DMS 273 (cell line): ENCODE measurements around the gene ACR.
A peak's percentile ranks its signal among the peaks of the same experiment; 100 is the strongest.

Experiments used
- DNase-seq: peaks from one replicate; lab custom pipeline; 2025; ENCODE audit not compliant: unreplicated experiment; lab: John Stamatoyannopoulos, UW

ACR gene

DNA sequence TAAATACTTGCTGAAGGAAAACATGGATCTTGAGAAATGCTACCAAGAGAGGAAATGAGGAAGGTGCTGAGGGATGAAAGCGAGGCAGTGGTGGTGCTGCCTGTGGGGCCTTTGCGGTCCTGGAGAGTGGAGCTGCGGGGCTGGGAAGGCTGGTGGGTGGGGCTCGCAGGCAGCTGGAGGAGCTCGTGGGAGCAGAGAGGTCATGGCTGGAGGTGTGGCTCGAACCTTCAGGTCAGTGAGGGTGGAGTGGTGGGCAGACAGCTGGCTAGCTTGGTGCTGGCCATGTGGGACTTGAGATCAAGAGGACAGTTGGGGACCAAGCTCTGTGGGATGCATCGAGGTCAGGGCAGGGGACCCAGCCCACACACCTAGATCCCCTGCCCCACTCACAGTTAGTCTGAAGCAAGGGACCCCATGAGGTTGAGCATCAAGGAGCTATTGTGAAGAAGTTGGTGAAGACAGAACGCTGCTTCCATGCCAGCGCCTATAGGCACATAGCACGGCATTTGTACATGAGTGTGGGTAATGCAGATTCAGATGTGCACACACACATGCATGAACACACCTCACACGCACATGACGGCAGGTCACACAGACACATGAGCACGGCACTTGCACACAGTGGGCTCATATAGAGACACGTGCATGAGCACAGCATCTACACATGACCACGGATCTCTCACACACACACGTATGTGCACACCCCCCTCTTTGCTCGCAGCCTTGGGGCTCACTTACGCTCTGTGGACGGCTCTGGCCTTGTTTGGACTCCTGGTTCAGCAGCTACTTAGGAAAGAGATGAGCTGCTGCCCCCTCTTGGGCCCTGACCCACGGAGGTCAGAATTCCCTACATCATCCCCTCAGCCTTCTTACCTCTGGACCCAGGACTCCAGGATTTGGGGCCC, 34.9 kb upstream of the ACR start:
- no peak for DNase-seq

DNA sequence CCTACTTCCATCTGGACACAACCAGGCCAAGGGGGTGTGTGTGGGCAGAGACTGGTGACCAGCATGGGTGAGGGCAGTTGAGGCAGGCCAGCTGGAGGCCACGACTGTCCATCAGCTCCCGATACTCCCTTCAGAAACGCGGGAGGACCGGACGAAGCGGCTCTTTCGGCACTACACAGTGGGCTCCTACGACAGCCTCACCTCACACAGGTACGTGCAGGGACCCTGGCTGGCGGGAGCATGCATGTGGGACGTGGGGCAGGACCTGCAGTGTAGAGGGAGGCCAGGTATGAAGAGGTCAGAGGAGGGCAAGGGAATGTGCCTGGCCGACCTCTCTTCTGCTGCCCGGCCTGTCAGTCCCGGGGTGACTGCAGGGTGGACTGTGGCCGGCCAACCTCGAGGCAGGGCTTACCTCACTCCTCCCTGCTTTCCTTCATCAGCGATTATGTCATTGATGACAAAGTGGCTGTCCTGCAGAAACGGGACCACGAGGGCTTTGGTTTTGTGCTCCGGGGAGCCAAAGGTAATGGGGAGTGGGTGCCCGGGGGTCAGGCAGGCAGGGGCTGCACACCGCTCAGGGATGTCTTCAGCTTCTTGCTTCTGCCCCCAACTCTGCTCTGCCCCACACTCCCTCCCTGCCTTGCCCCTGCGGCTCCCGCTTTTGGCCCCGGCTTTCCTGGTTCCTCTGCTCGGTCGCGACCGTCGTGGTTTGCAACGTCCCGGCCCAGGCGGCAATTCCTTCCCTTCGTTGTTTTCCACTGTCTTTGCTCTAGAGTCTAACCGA, 34.1 kb upstream of the ACR start:
- DNase-seq = no peak

DNA sequence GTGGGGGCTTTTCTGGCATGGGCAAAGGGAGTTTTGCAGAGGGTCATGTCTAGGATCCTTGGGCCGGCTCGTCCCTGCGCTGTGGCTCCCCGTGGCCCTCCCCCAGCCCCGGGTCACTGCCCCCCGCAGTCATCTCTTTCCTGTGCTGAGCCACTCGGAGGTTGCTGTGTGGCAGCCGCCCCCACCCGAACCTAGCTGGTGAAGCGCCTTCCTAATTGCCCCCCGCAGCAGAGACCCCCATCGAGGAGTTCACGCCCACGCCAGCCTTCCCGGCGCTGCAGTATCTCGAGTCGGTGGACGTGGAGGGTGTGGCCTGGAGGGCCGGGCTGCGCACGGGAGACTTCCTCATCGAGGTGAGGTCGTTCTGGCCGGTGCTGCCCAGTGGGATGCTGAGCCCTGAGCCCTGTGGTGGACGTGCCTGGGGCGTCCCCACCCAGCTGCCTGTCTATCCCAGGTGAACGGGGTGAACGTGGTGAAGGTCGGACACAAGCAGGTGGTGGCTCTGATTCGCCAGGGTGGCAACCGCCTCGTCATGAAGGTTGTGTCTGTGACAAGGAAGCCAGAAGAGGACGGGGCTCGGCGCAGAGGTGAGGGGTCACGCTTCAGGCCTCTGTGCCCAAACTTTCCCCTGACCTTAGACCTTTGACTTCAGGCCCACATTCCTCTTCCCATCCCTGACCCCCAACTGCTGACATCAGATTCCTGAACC, 33.3 kb upstream of the ACR start:
- no peak for DNase-seq

DNA sequence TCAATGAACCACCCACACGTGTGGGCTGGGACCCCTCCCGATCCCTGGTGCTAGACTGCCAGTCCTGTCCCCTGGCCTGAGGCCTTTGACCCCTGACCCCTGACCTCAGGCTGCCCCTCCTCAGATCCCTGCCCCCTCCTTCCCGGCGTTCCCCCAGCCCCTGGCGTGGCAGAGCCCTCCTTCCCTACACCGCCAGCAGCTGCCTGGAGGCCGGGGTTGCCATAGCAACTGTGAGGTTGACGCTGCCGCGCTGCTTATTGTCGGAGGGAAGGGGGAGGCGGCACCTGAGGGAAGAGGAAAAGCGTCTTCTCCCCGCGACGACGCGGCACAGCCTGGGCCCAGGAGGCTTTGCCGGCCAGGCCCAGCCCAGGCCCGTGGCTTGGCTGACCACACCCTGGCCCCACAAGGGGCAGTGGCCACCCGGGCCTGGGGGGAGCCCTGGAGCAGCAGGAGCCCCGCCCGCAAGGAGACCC, 32.7 kb upstream of the ACR start:
- DNase-seq = peak; percentile 90

DNA sequence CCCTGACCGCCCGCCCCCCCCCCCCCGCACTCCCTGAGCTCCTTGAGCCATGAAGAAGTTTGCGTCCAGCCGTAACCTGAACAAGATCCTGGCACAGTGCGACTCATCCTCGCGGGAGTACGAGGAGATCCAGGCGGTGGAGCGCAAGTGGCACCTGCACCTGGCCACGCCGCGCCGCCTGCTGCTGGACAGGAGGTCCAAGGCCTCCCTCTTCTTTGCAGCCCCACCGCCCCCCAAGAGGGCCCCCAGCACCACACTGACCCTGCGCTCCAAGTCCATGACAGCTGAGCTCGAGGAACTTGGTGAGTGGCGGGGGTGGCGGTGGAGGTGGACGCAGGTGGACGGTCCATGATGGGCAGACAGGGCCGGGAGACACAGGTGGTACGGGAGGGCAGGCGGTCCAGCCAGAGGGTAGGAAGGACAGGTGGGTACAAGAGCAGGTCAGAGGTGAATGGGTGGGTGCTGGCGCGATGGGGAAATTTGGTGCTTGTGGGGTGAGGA, 32.1 kb upstream of the ACR start:
- DNase-seq = no peak

DNA sequence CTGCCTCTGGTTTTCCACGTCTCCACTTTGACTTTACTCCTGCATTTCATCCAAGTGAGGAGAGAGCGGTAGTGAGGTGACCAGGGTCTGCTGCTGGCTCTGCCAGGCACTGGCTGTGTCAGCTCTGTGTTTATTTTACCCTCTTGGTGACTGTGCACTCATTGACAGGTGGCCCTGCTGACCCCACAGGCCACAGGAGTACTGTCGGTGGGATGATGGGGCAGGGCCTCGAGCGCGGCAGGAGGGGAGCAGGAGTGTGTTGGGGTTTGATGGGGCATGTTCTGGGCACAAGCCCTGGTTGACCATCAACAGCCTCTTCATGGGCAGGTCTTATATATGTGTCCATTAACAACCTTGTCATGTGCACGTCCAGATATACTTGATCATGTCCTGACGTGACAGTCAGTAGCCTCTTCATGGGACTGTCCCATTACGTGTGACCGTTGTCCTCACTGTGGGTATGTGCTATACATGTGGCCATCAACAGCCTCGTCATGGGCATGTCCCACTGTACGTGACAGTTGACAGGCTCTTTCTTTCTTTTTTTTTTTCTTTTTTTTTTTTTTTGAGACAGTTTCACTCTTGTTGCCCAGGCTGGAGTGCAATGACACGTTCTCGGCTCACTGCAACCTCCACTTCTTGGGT, 31.4 kb upstream of the ACR start:
- no peak for DNase-seq

DNA sequence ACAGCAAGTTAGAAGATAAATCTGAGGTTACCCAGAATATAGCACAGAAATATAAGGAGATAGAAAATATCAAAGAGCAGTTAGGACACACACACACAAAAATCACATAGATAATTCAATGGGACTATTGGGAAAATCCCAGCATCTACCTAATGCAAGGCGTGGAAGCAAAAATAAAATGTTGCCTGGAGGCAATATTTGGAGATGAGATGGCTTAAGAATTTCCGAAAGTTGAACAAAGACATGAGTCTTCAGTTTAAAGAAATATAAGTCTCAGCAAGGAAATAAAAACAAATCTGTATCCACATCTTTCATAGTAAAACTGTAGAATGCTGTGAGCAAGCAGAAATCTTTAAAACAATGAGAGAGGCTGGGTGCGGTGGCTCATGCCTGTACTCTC, 29.5 kb upstream of the ACR start:
- DNase-seq = no peak

DNA sequence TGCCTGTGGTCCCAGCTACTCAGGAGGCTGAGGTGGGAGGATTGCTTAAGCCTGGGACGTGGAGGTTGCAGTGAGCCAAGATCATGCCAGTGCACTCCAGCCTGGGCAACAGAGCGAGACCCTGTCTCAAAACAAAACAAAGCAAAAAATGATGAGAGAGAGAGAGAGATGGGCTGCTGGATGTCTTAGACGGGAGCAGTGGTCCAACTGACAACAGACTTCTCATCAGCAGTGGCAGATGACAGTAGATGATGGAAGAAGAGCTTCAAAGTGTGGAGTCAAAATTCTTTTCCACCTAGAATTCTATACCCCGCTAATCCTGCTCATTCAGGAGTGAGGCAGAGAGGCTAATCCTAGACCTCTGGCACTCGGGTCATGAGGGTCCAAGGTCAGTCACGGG, 29.0 kb upstream of the ACR start:
- no peak for DNase-seq

DNA sequence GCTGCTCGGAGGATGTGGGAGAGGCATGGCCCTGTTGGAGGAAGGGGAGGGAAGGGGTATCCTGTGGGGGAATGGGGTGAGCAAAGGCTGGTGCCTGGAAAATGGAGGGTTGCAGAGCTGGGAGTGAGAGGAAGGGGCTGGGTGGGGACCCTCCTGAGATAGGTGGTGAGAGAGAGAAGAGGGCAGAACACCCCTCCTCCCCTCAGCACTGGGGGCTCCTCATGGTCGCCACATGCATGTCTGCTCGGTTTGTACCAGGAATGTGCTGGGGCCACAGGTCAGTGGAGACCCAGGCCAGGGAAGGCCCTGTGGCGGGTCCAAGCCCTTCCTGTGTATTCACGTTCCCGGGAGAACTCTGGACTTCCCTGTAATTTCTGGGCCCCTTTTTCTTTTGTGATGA, 27.8 kb upstream of the ACR start:
- no peak for DNase-seq

DNA sequence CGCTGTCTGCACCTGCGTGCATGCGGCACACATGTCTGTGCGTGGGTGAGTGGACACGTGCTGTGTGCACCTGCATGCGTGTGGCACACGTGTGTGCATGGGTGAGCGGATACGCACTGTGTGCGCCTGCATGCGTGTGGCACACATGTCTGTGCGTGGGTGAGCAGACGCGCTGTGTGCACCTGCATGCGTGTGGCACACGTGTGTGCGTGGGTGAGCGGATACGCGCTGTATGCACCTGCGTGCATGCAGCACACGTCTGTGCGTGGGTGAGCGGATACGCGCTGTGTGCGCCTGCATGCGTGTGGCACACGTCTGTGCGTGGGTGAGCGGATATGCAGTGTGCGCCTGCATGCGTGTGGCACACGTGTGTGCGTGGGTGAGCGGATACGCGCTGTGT, 27.1 kb upstream of the ACR start:
- no peak for DNase-seq

DNA sequence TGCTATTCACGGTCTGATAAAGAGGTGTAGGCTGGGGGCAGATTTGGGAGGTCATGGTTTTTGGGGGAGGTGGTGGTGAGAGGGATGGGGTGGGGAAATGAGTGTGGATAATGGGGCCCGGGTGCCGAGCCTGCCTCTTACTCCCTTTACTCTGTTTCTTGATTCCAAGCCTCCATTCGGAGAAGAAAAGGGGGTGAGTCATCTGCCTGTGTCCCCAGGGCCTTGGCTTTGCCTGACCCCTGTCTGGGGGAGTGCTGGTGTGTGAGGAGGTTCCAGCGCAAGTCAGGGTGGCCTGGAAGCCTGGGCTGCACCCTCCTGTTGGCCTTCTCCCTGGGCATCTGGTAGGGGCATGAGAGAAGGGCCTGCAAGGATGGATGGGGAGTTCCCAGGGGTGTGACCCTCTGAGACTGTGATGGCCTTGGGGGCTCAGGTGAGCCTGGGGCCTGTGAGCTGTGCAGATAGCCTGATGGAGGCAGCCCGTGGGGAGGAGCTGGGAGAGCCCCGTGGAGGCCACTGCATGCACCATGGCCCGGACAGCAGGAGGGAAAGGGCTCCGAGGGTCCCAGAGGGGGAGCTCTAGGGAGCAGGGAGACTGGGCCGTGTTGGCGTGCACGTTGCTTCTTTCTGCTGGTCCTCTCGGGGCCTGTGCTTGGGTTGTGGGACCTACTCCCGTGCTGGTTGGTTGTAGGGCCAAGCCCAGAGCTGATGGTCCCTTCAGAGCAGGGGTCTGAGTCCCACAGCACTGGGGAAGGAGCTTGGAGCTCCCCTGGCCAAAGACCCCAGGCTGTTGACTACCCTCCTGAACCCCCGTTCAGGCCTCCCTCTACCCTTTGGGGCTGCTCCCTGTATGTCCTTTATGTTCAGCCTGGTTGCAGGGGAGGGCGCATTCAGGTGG, 26.3 kb upstream of the ACR start:
- no peak for DNase-seq

DNA sequence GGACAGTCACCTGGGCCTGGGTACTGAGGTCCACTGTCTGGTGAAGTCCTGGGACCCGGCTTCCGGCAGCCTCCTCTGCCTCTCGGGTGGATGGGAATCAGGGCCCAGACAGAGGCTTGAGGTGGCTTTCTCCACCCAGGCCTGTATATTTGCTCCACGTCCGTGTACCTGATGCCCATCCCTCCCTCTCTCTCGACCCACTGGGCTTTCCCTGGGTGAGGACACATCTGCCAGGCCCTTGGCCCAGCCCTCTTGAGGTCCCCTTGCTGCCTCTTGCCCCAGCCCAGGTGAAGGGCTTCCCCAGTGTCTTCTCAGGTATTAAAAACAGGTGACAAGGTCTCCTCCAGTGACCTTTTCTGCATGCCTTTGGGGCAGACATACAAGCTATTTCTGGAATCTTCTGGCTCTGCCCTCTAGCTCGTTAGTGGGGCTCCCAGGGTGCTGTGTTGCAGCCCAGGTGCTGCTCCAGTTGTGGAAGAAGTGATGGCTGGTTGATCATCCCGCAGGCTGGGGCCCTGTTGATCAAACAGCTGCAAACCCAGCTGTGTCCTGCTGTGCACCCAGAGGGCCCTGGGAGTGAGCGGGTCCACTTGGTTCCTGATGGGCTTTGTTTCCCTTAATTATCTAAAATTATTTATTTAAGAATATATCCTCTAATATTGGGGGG, 25.5 kb upstream of the ACR start:
- DNase-seq = no peak

DNA sequence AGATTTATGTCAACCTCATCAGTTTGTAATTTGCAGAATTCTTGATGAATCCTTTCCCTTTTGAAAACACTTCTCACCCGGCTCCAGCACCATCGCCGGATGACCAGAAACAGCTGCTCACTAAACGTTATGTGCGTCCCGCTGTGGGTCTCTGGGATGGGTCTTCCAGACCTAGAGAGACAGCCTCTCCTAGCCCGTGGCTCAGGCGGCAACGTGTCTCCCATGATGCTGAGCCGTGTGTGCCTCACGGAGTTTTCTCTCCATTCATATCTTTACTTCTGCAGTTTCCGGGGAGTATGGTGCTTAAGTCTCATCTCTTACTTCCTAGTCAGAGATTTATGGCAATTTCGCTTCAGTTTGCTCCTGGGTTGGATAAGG, 25.0 kb upstream of the ACR start:
- DNase-seq = no peak

DNA sequence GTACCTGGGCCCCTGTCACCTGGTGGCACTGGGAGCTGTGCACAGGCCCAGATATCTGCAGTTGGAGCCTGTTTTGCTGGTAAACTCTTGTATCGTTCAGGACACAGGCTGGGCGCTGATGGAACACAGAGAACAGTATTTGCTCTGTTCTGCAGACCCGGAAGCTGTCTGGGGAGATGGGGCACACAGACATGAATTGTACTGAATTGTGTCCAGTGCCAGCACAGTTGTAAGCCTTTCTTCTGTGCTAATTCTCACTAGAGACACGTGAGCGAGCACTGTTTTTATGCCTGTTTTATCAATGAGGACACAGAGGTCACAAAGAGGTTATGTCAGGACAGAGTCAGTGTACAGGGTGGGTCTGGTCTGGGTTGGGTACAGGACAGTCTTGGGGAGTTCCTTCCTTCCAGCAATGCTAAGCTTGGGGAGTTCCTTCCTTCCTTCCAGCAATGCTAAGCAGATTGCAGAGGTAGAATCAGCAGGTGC, 24.4 kb upstream of the ACR start:
- DNase-seq = no peak

DNA sequence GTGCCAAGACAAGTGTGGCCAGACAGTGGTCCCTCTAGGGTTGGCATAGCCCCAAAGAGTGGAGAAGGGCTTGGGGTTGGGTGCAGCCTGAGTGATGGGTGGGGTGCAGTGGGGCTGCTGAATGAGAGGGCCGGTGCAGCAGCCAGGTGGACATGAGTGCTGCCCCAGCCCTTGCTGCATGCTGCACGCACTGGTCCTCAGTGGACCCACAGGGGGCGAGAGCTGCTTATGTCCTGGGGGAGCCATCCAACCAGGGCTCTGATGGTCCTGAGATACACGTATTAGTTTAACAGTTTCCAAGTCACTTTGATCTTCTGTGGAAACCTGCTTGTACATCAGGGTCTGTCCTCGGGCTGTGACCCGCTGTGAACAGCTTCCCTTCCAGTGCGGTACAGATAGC, 23.9 kb upstream of the ACR start:
- DNase-seq = no peak

DNA sequence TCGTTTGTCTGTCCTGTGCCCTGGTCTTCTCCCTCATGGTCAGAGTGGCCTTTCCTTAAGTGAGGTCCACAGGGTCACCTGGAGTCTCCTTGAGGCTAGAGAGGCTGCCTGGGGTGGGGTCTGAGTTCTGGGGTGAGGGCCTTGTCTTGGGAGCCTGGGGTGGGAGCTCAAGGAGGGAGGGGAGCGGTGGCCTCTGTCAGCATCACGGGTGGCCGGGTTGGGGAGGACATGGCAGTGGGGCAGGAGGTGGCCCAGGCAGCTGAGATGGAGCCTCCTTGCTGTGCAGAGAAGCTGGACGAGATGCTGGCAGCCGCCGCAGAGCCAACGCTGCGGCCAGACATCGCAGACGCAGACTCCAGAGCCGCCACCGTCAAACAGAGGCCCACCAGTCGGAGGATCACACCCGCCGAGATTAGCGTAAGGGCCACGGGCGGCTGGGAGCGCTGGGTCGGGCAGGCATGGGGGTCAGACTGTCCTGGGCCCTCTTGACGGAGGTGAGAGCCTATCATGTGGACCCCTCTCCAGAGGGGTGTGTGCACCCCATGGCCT, 23.3 kb upstream of the ACR start:
- DNase-seq = no peak

DNA sequence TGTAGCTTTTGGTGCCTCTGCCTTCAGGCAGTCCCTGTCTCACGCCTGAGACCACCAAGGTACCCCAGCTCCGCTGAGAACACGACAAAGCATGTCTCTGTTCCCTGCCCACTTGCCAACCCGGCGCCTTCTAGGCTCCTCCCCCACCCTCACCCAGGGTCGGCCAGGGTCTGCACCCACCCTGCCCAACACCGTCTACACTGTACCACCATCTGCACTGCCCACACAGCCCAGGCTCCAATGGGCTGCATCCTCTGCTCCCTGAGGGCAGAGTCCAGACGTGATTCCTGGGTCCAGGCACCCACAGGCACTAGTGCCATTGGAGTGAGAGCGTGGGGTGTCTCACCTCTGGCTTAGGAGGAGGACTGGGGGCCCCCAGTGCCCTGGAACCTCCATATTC, 22.8 kb upstream of the ACR start:
- no peak for DNase-seq

DNA sequence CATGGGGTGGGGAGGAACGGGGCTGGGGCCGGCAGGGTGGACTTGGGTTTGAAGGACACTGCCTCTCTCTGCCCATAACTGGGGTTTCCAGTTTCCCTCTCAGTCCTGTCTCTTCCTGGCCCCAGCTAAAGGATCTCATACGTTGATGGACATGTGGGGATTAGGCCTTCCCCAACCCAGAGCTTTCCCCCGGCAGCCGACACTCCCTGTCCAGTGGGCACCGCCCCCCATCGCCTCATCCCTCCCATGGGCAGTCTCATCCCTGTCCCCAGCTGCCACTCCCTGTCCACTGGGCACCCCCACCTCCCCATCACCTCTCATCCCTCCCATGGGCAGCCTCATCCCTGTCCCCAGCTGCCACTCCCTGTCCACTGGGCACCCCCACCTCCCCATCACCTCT, 22.2 kb upstream of the ACR start:
- no peak for DNase-seq
